NCI-H146 treated with DMSO at 0.1 percent for 48 hours (cell line): Measurements from ENCODE around the gene AMOTL2.

ENCODE experiments used
- DNase-seq: peaks from one replicate; lab custom pipeline; 2025; ENCODE audit not compliant: unreplicated experiment; lab: John Stamatoyannopoulos, UW

The AMOTL2 gene

GRCh38 chr3:134317106-134317947 lies 56.9 kb downstream of the AMOTL2 start:
- no peak for DNase-seq

- no peak for DNase-seq
Observed at GRCh38 chr3:134315286-134316106, 58.8 kb downstream of the AMOTL2 start.

GRCh38 chr3:134314588-134315285 lies 59.5 kb downstream of the AMOTL2 start:
- no peak for DNase-seq

GRCh38 chr3:134313847-134314587 lies 60.2 kb downstream of the AMOTL2 start:
- no peak for DNase-seq

GRCh38 chr3:134312873-134313846 lies 61.1 kb downstream of the AMOTL2 start:
- DNase-seq = no peak

GRCh38 chr3:134312072-134312872 lies 62.0 kb downstream of the AMOTL2 start:
- DNase-seq = no peak

GRCh38 chr3:134311693-134312071 lies 62.6 kb downstream of the AMOTL2 start:
- DNase-seq = no peak

- no peak for DNase-seq
Observed at GRCh38 chr3:134311265-134311664, 63.0 kb downstream of the AMOTL2 start.

GRCh38 chr3:134309987-134310700 lies 64.1 kb downstream of the AMOTL2 start:
- DNase-seq = no peak

- DNase-seq = peak; percentile 74
Observed at GRCh38 chr3:134308350-134308891, 65.8 kb downstream of the AMOTL2 start.

- no peak for DNase-seq
Observed at GRCh38 chr3:134307425-134307824, 66.8 kb downstream of the AMOTL2 start.

- no peak for DNase-seq
Observed at GRCh38 chr3:134306320-134306719, 67.9 kb downstream of the AMOTL2 start.
